T-helper 1 cell treated with Interleukin-12 subunit alpha and Interleukin-12 subunit beta and Interleukin-4 antibody, amounts not matched to agents 30 μg/mL and 1 μg/mL, for 36 hours (primary cell): ENCODE measurements around the gene GPR143.

Source experiments
- H3K27ac Mint-ChIP-seq: one replicate; pipeline ENCODE4 v1.8.0; 2021; ENCODE audit warnings: mild to moderate bottlenecking, mixed read lengths
- H3K27me3 Mint-ChIP-seq: one replicate; pipeline ENCODE4 v1.8.0; 2021; ENCODE audit warnings: low read depth, mixed read lengths
- H3K36me3 Mint-ChIP-seq: one replicate; pipeline ENCODE4 v1.8.0; 2021; ENCODE audit warnings: low read depth, mixed read lengths
- H3K4me1 Mint-ChIP-seq: one replicate; pipeline ENCODE4 v1.8.0; 2021; ENCODE audit warnings: low read depth, mixed read lengths
- H3K4me3 Mint-ChIP-seq: one replicate; pipeline ENCODE4 v1.8.0; 2021; ENCODE audit warnings: mild to moderate bottlenecking, moderate library complexity, mixed read lengths
- H3K9me3 Mint-ChIP-seq: one replicate; pipeline ENCODE4 v1.8.0; 2021; ENCODE audit warnings: mixed read lengths

Gene GPR143

DNA sequence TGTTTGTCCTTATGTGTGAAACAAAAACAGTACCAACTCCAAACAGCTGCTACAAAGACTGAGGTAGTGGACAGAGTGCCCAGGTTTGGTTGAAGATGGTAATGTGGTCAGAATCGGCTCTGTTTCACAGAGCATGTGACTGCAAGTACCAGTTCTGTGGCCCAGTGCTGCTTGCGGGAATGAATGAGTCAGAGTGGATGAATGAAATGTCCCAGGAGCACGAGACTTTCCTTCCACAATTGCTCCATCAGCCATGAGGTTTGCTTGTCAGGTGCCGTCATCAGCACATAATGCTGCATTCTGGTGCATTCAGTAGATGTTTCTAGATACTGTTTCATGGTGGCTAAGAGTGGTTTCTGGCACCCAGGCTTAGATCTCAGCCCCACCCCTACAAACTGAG is 84.2 kb downstream of the GPR143 start:
- Mint-ChIP-seq H3K27me3 (no peaks in the 10 kb centered on the region), H3K27ac (no peak overlapping the region), H3K4me3 (no peak overlapping the region), H3K36me3 (peaks cover 32% of the 10 kb centered on the region), H3K4me1 (peaks cover 19% of the 10 kb centered on the region), H3K9me3 (peaks cover 21% of the 10 kb centered on the region)

DNA sequence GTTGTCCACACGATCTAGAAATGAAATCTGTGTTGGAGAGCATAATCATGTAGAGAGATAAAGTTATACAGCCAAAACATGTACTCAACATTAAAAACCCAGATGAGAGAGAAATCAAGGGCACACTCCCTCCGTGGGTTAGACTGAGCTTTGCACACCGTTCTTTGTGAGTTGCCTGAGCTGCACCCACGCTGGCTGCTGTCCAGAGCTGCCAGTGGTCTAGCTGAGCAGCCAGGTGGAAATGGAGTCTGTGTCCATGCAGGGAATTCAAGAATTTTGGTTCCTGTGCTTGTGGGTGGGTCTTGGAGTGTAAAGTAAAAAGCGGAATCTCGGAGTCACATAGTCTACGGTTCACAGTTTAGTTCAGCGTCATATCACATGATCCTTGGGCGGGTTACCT is 84.6 kb downstream of the GPR143 start:
- H3K36me3 Mint-ChIP-seq = peaks cover 34% of the 10 kb centered on the region
- H3K4me1 Mint-ChIP-seq = peaks cover 19% of the 10 kb centered on the region
- no peak overlapping the region for H3K27ac Mint-ChIP-seq
- H3K27me3 Mint-ChIP-seq = no peaks in the 10 kb centered on the region
- H3K9me3 Mint-ChIP-seq = peaks cover 24% of the 10 kb centered on the region
- H3K4me3 Mint-ChIP-seq = no peak overlapping the region

DNA sequence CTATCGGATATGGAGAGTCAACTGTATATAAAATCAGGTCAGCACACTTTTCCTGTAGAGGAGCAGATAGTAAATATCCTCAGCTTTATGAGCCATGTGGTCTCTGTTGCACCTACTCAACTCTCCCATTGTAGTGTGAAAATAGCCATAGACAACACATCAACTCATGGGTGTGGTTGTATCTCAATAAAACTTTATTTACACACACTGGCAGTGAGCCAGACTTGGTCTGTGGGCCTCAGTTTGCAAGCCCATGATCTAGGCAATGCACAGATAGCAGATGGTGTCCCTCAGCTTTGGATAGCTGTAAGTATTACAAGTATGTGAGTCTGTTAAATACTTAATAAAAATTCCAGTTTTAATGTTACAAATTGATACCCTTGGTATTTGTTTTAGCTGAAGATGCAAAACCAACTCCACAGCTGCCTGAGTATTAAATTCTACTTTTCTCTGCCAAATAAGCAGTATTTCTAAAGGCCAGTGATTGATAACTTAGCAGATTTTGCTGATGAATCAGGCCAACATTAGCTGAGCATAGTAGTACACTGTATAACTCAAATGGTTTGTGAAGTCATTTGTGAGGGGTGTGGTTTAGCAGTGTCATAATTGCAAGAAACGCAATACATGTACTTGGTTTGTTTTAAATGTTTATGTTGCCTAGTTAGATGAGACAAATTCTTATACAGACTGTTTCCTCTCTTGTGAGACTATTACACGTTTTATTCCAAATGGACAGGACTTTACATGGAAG is 87.3 kb downstream of the GPR143 start:
- peak overlapping the region; percentile 21 for H3K4me3 Mint-ChIP-seq
- no peaks in the 10 kb centered on the region for H3K27me3 Mint-ChIP-seq
- H3K4me1 Mint-ChIP-seq = peaks cover 19% of the 10 kb centered on the region
- peaks cover 39% of the 10 kb centered on the region for H3K36me3 Mint-ChIP-seq
- H3K27ac Mint-ChIP-seq = peak overlapping the region; percentile 92
- peaks cover 33% of the 10 kb centered on the region for H3K9me3 Mint-ChIP-seq

DNA sequence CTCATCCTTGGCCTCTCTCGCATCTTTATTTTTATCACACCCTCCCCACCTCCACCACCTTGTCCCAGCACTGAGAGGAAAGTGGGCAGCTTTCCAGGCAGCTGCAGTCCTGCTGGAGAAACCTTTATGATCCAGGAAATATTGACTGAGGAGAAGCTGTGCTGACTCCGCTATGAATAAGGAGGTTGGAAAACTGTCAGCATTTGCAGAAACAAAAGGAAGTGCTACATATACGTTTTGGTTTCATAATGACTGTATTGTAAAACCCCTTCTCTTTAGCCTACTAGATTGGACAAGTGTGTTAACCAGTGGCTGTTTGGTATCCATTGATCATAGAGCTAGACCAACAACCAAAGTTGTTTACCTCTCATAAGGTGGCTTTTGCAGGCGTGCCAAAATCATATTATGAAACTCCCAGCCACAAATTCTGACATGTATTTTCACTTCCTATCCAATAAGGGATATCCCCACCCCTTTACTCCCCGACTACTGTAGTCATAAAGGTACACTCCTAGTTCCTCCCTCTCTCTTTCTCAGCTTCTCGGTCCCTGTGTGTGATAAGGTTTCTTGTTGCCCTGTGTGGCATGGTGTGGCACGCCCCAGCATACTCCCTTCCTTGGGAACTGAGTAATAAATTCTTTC is 88.4 kb downstream of the GPR143 start:
- Mint-ChIP-seq H3K4me1 (peaks cover 21% of the 10 kb centered on the region), H3K4me3 (peak overlapping the region; percentile 50), H3K36me3 (peaks cover 50% of the 10 kb centered on the region), H3K9me3 (peaks cover 41% of the 10 kb centered on the region), H3K27ac (peak overlapping the region; percentile 92), H3K27me3 (no peaks in the 10 kb centered on the region)

DNA sequence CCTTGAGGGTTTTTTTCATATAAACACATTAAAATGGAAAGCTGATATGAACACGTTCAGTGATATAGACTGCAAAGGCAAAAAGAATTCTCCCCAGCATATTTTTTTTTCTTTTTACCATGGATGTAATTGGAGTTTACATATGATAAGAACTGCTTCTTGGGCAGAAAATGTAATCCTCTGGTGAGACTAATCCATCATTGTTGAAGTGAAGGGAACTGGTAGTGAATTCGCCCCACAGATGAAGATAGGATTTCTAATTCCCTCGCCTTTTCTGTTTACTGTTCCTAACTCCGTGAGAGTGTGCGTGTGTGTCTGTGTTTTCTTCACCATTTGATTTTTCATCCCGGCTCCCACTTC is 88.9 kb downstream of the GPR143 start:
- Mint-ChIP-seq H3K27ac (peak overlapping the region; percentile 92), H3K27me3 (no peaks in the 10 kb centered on the region), H3K36me3 (peaks cover 47% of the 10 kb centered on the region), H3K9me3 (peaks cover 42% of the 10 kb centered on the region), H3K4me3 (peak overlapping the region; percentile 21), H3K4me1 (peaks cover 23% of the 10 kb centered on the region)

DNA sequence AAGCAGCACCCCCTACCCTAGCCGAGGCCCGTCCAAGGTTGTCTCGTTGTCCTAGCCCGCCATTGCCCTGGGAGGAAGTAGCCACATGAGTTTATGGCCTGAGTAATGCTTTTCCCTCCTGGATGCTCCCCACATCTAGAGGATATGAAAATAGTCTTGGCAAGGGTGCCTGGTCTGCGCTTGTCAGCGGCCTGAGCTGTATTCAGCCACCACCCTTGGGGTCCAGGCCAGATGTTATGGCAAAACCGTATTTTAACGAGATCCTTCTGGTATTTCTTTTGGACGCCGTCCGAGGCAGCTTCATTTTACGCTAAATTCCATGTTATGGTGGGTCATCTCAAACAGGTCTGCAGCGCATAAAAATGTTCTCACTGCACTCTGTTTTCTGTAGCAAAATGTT is 89.3 kb downstream of the GPR143 start:
- H3K27ac Mint-ChIP-seq = peak overlapping the region; percentile 92
- peaks cover 21% of the 10 kb centered on the region for H3K4me1 Mint-ChIP-seq
- peaks cover 42% of the 10 kb centered on the region for H3K9me3 Mint-ChIP-seq
- peaks cover 46% of the 10 kb centered on the region for H3K36me3 Mint-ChIP-seq
- H3K27me3 Mint-ChIP-seq = no peaks in the 10 kb centered on the region
- no peak overlapping the region for H3K4me3 Mint-ChIP-seq
